Activated effector memory CD4-positive, alpha-beta T cell treated with Interleukin-2 at 50 U/mL for 16 hours (primary cell): Measurements from ENCODE around the gene E2F4.

Experiments used
- DNase-seq: peaks from one replicate; pipeline ENCODE4 v3.0.0-alpha.2; 2020

Gene E2F4

GRCh38 chr16:67191995-67192681 is at the start of gene E2F4:
E2F4 (plus strand) TSS chr16:67192155; CDS start chr16:67192228, 73 bp downstream.
- DNase-seq, result peak; percentile 82

- no peak for DNase-seq
These were observed 49.6 kb upstream of the E2F4 start for GRCh38 chr16:67142342-67142741.

- DNase-seq, result no peak
These were observed 47.0 kb upstream of the E2F4 start for GRCh38 chr16:67144943-67145342.

- no peak for DNase-seq
These were observed 46.2 kb upstream of the E2F4 start for GRCh38 chr16:67145746-67146145.

- no peak for DNase-seq
These were observed 45.2 kb upstream of the E2F4 start for GRCh38 chr16:67146523-67147357.

- DNase-seq, result no peak
These were observed 44.4 kb upstream of the E2F4 start for GRCh38 chr16:67147437-67148140.

- no peak for DNase-seq
These were observed 43.7 kb upstream of the E2F4 start for GRCh38 chr16:67148221-67148620.

GRCh38 chr16:67148656-67149275 is 43.2 kb upstream of the E2F4 start:
- no peak for DNase-seq

GRCh38 chr16:67149276-67150046 is 42.5 kb upstream of the E2F4 start:
- DNase-seq, result no peak

GRCh38 chr16:67150047-67150832 is 41.7 kb upstream of the E2F4 start:
- DNase-seq, result peak; percentile 40

- DNase-seq, result peak; percentile 29
These were observed 41.0 kb upstream of the E2F4 start, which contains the start of gene B3GNT9 for GRCh38 chr16:67150833-67151396. B3GNT9 (minus strand) TSS chr16:67150998; CDS start chr16:67150485, 513 bp downstream.

GRCh38 chr16:67151431-67152097 is 40.4 kb upstream of the E2F4 start:
- no peak for DNase-seq

GRCh38 chr16:67154578-67155294 is 37.2 kb upstream of the E2F4 start:
- no peak for DNase-seq

- DNase-seq, result peak; percentile 73
These were observed 36.4 kb upstream of the E2F4 start for GRCh38 chr16:67155295-67156142.

GRCh38 chr16:67156143-67156844 is 35.7 kb upstream of the E2F4 start:
- DNase-seq, result no peak

GRCh38 chr16:67157106-67157748 is 34.7 kb upstream of the E2F4 start:
- no peak for DNase-seq

- no peak for DNase-seq
These were observed 33.9 kb upstream of the E2F4 start for GRCh38 chr16:67157892-67158635.
